ENCODE data around the gene SGMS2. TPM values are rescaled to one million over a fixed set of nuclear protein-coding genes. Genes with fewer than 3 reads are reported as not detected.

The SGMS2 gene
- total RNA-seq, 1 donor from 2014 or later: 25.8 TPM

DNA sequence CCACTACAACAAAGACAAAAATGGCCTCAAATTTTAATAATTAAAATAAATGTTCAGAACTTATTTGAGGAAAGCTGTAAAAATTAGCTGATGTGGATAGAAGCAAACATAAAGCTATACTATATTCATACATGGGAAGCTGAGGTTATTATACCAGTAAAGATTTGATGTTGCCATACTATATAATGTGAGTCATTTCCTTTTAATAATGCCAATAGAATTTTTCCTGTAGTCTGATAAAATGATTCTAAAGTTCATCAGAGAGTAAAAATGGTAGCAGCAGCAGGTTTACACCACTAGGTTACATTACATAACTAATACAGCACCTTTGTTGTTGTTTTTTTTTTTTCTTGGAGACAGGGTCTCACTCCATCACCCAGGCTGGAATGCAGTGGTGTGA is 61.1 kb downstream of the SGMS2 start:
- Mint-ChIP-seq H3K27me3 (no peaks in the 10 kb centered on the region), H3K36me3 (peaks cover 12% of the 10 kb centered on the region), H3K27ac (no peak overlapping the region), H3K4me1 (ENCODE audit: unreplicated experiment) (no peaks in the 10 kb centered on the region), H3K9me3 (peaks cover 11% of the 10 kb centered on the region), H3K4me3 (no peak overlapping the region)
- TF ChIP-seq, protein P1, sequence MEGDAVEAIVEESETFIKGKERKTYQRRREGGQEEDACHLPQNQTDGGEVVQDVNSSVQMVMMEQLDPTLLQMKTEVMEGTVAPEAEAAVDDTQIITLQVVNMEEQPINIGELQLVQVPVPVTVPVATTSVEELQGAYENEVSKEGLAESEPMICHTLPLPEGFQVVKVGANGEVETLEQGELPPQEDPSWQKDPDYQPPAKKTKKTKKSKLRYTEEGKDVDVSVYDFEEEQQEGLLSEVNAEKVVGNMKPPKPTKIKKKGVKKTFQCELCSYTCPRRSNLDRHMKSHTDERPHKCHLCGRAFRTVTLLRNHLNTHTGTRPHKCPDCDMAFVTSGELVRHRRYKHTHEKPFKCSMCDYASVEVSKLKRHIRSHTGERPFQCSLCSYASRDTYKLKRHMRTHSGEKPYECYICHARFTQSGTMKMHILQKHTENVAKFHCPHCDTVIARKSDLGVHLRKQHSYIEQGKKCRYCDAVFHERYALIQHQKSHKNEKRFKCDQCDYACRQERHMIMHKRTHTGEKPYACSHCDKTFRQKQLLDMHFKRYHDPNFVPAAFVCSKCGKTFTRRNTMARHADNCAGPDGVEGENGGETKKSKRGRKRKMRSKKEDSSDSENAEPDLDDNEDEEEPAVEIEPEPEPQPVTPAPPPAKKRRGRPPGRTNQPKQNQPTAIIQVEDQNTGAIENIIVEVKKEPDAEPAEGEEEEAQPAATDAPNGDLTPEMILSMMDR (conservative IDR thresholded peaks at IDR 0.05): no peak
- DNase-seq (ENCODE audit: extremely low spot score, unreplicated experiment): no peak

DNA sequence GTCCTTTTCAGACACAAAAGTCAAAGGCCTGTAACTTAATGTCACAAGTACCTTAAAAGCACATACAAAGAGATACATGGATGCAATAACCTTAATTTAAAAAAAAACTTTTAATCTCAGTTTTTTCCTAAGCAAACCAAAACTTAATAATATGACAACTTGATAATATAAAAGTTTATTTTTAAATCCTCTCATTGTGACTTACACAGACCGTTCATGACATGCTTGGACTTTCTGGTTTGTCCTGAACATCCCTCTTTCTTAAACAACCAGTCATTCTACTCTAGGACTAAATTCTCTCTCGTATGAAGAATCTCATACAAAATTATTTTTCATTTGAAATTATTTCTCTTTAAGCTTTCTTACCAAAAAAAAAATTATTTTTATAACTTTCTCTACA is 63.5 kb downstream of the SGMS2 start:
- H3K4me3 Mint-ChIP-seq: no peak overlapping the region
- H3K27ac Mint-ChIP-seq: no peak overlapping the region
- H3K4me1 Mint-ChIP-seq (ENCODE audit: unreplicated experiment): no peaks in the 10 kb centered on the region
- no peak for DNase-seq (ENCODE audit: extremely low spot score, unreplicated experiment)
- H3K9me3 Mint-ChIP-seq: peaks cover 11% of the 10 kb centered on the region
- no peaks in the 10 kb centered on the region for H3K27me3 Mint-ChIP-seq
- peaks cover 9% of the 10 kb centered on the region for H3K36me3 Mint-ChIP-seq
- TF ChIP-seq, protein P1 (conservative IDR thresholded peaks at IDR 0.05): no peak

DNA sequence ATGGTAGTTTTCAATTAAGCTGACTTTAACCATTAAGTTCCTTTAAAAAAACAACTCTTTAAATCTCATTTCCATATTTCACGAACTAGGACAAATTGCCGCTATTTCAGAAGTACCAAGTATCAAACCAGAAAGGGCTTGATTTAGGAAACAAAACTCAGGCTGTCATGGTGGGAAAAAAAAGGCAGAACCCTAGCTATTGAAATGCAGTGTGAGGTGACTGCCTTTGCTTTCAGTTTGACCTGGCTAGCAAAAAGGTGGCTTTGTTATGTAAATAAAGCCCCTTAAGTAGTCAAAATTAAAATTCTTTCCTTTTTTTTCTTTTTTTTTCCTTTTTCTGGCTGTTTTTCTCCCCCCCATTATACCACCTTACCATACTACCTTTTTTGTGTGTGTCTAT is 66.0 kb downstream of the SGMS2 start:
- no peak for DNase-seq (ENCODE audit: extremely low spot score, unreplicated experiment)
- Mint-ChIP-seq H3K4me3 (no peak overlapping the region), H3K27me3 (no peaks in the 10 kb centered on the region), H3K27ac (no peak overlapping the region), H3K9me3 (peaks cover 6% of the 10 kb centered on the region), H3K4me1 (ENCODE audit: unreplicated experiment) (peaks cover 14% of the 10 kb centered on the region), H3K36me3 (peaks cover 9% of the 10 kb centered on the region)
- TF ChIP-seq, protein P1 (conservative IDR thresholded peaks at IDR 0.05): no peak

DNA sequence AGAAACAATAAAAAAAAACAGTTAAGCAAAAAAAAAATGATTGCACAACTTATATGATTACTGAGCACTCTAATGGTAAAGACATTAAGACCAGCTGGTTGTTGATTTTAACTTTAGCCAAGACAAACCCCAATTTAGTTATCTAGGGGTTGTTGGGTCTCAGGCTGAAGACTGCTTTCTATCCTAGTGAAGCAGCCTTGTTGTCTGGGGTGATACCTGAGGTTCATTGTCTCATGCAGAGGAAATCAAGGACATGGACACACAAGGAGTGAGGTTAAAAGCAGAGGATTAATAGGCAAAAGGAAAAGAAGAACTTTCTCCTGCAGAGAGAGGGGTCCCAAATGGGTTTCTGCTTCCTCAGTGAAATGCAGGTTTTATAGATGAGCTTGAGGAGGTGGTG is 66.6 kb downstream of the SGMS2 start:
- no peaks in the 10 kb centered on the region for H3K27me3 Mint-ChIP-seq
- peaks cover 9% of the 10 kb centered on the region for H3K36me3 Mint-ChIP-seq
- H3K4me1 Mint-ChIP-seq (ENCODE audit: unreplicated experiment): peaks cover 18% of the 10 kb centered on the region
- H3K9me3 Mint-ChIP-seq: peaks cover 6% of the 10 kb centered on the region
- H3K27ac Mint-ChIP-seq: no peak overlapping the region
- TF ChIP-seq, protein P1 (conservative IDR thresholded peaks at IDR 0.05): no peak
- no peak overlapping the region for H3K4me3 Mint-ChIP-seq
- no peak for DNase-seq (ENCODE audit: extremely low spot score, unreplicated experiment)

DNA sequence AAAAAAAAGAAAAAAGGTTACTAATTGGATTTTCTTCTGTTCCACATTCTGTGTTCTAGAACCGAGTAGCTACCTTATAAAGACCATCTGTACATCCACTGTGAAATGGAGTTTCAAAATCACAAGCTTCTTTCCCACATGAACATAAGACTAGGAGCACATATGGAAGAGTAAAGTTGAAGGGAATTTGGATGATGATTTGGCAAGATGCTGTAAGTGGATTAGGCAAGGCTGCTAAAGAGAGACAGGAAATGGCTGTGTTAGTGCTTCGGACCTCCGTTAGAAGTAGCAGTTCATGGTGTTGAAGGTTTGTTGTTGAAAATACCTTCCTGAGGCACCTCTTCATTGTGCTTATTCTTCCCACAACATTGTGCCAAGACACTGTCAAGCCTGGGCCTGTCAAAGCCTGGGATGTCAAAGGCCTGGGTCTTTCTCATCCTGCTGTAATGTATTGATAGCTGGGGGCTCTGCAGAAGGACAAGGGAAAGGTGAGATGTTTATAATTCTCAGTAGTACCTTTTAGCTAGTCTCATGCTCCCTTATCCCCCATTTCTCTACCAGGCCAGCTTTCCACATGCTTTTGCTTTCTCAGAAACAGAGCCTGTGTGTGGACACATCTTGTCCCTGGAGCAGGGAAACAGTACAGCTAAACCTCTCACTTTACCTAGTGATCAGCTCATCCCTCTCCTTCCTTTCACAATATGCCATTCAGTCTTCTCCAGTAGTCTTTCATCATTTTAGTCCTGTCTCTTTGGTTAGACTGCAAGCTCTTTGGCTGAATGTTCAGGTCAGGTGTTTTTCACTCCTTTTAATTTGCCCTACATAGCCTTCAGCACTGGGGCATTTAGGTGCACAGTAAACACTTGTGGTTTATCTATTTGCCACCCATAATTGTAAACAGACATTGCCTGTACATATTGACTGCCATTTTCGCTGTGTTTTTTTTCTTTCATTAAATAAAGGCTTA is 68.7 kb downstream of the SGMS2 start:
- H3K36me3 Mint-ChIP-seq: peaks cover 9% of the 10 kb centered on the region
- TF ChIP-seq, protein P1 (conservative IDR thresholded peaks at IDR 0.05): no peak
- no peak overlapping the region for H3K4me3 Mint-ChIP-seq
- no peaks in the 10 kb centered on the region for H3K27me3 Mint-ChIP-seq
- no peak for DNase-seq (ENCODE audit: extremely low spot score, unreplicated experiment)
- H3K27ac Mint-ChIP-seq: peak overlapping the region; percentile 56
- H3K9me3 Mint-ChIP-seq: peaks cover 6% of the 10 kb centered on the region
- peaks cover 23% of the 10 kb centered on the region for H3K4me1 Mint-ChIP-seq (ENCODE audit: unreplicated experiment)
